ENCODE data around the gene HTR3A.
A peak's percentile ranks its signal among the peaks of the same experiment; 100 is the strongest.

HTR3A gene

DNA sequence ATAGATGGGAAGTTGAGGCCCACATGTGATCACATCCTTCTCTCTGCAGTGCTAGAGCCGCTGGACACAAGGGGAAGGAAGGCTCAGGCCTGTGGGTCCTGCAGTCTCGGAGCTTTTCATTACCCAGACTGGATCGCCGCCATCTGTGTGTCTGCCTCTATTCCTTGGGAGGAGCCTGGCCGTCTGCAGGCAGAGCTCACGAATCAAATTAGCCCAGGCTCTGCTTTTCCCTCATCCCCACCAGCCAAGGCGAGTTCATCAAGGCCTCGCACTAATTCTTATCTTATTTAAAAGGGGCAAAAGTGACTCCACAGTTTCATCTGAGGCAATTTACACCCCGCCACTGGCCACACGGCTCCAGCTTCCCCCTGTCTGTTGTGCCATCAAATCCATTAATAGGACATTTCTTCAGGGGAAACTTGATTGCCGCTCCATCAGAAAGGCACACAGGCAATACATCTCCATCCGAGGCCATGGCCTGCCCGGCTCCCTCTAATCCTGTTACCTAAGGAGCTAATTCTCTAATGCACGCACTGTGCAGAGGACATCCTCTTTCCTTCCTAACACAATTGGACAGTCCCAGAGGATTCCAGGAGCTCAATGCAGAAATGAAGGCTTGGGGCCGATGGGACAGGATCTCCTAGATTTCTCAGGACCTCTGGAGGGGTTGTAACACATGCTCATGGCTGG is 3.3 kb upstream of the HTR3A start:
- no peak for DNase-seq
- in situ Hi-C loops (cut with MboI; ENCODE audit: low pct_unique_long_range_greater_than_20kb, low sequenced_read_pairs): no loop called here

DNA sequence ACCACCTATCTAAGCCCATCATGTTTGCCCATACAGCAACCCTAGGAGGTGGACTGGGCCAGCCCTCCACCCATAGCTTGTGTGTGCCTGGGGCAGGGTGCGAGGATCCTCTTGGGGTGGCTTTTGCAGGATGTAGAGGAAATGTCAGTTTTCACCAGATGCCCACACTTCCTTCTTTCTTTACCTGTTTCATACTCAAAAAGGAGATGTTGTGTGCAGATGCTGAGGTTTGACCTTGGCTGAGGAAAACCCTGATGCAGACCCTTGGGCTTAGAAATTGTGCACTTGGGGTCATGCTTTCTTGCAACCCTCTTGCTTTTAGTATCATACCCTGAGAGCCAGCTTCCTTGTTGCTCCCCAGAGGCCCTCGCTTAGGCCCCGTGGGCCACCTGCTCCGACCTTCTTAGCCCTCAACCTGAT is 2.2 kb downstream of the HTR3A start:
- DNase-seq: no peak
- in situ Hi-C loops (cut with MboI; ENCODE audit: low pct_unique_long_range_greater_than_20kb, low sequenced_read_pairs): no loop called here

DNA sequence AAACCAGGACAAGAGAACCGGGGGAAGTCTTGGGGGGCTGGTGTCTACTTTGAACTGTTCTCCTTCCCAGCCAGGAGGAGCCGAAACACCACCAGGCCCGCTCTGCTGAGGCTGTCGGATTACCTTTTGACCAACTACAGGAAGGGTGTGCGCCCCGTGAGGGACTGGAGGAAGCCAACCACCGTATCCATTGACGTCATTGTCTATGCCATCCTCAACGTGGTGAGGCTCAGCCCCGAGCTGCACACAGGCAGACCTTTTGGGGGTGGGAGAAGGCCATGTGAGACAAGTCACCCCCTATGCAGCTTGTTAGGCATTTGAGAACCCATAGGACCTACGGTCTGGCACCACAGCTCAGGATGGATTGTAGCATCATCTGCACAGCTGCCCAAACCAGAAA is 2.8 kb downstream of the HTR3A start:
- in situ Hi-C loops (cut with MboI; ENCODE audit: low pct_unique_long_range_greater_than_20kb, low sequenced_read_pairs): no loop called here
- no peak for DNase-seq

DNA sequence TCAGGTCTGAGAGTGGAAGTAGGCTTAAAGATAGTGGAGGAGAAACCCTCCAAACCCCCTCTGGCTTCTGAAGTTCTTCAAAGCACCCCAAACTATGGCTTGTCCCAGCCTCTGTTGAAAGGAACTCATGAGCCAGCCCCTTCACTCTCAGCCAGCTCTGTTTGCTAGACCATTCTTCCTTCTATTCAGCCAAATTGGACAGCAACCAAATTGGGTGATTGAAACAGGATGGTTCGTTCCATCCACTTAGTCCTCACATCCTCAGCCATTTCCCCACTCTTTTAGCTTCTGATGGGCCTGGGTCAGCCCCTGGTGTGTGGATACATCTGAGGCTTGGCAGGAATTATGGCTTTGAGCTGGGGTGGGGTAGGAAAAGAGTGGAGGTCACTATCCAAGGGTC is 4.5 kb downstream of the HTR3A start:
- in situ Hi-C loops (cut with MboI; ENCODE audit: low pct_unique_long_range_greater_than_20kb, low sequenced_read_pairs): no loop called here
- no peak for DNase-seq

DNA sequence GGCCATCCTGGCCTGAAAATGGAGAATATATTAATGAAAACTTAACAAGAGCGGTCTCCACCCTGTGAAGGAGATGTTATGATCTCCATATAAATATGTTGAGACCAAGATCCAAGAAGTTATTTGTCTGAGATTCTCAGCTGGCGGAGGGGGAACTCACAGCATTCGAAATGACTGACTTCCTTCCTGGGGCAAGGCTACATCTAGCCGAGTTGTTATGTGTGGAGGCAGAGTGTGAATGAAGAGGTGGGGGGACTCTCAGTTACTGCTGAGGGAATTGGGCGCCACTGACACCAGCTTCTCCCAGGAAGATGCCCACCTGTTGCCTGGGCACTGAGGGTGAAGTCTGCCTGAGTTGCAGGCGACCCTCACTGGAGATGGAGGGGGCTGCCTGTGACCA is 5.9 kb downstream of the HTR3A start:
- no peak for DNase-seq
- in situ Hi-C loops (cut with MboI; ENCODE audit: low pct_unique_long_range_greater_than_20kb, low sequenced_read_pairs): no loop called here

DNA sequence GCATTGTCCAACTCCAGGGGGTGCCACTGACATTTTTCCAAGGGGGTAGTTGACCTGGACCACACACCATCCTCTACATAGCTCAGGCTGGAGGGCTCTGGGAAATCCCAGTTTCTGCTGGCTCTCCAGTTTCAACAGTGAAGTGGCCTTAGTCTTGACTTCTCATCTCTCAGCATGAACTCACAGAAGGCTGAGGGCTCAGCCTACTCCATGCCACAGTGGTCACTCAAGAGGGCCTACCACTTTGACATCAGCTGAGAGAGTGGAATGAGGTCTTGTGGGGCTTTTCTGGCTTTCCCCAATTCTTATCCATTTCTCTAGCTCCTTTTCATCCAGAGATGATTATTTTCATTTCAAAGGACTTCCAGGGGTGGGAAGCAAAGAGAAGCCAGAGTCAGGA is 7.4 kb downstream of the HTR3A start:
- in situ Hi-C loops (cut with MboI; ENCODE audit: low pct_unique_long_range_greater_than_20kb, low sequenced_read_pairs): no loop called here
- no peak for DNase-seq

DNA sequence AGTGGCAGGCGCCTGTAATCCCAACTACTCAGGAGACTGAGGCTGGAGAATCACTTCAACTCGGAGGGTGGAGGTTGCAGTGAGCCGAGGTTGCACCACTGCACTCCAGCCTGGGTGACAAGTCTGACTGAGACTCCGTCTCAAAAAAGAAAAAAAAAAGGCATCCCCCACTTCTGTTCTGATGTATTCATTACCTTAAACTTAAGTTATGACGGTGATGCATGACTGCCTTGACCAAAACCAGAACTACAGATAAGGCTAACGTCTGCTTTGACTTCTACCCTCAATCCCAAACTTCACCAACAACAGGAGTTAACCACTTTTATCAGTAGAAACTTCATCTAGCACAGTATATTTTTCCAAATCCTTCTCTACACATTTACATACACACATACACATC is 9.9 kb downstream of the HTR3A start:
- DNase-seq: no peak
- in situ Hi-C loops (cut with MboI; ENCODE audit: low pct_unique_long_range_greater_than_20kb, low sequenced_read_pairs): no loop called here

DNA sequence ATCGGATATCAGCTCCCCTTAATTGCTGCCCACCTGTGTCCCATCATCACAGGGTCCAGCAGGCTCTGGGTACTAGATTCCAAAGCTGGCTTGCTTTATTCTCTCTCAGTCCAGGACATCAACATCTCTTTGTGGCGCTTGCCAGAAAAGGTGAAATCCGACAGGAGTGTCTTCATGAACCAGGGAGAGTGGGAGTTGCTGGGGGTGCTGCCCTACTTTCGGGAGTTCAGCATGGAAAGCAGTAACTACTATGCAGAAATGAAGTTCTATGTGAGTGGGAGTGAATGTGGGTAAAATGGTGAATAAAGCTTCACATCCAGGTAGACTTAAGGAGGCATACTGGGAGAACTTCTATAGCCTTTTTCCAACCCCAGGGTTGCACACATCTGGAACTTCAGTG is 11.0 kb downstream of the HTR3A start:
- in situ Hi-C loops (cut with MboI; ENCODE audit: low pct_unique_long_range_greater_than_20kb, low sequenced_read_pairs): no loop called here
- DNase-seq: no peak

DNA sequence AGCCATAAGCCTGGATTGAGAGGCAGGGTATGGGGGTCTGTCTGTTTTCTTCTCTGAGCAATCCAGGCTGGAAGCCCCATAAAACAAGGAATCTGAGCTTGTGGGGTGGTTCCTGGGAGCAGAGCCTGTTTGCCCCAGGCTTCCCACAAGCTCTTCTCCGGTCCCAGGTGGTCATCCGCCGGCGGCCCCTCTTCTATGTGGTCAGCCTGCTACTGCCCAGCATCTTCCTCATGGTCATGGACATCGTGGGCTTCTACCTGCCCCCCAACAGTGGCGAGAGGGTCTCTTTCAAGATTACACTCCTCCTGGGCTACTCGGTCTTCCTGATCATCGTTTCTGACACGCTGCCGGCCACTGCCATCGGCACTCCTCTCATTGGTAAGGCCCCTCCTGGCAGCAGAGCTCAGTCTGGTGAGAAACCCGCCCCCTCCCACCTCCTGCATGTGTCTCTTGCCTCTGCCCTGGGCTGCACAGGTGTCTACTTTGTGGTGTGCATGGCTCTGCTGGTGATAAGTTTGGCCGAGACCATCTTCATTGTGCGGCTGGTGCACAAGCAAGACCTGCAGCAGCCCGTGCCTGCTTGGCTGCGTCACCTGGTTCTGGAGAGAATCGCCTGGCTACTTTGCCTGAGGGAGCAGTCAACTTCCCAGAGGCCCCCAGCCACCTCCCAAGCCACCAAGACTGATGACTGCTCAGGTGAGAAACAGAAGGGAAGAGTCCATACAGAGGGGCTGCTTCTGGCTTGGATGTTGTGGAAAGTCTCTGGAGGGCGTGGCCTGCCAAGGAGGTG is 11.6 kb downstream of the HTR3A start:
- DNase-seq: no peak
- in situ Hi-C loops (cut with MboI; ENCODE audit: low pct_unique_long_range_greater_than_20kb, low sequenced_read_pairs): no loop called here

DNA sequence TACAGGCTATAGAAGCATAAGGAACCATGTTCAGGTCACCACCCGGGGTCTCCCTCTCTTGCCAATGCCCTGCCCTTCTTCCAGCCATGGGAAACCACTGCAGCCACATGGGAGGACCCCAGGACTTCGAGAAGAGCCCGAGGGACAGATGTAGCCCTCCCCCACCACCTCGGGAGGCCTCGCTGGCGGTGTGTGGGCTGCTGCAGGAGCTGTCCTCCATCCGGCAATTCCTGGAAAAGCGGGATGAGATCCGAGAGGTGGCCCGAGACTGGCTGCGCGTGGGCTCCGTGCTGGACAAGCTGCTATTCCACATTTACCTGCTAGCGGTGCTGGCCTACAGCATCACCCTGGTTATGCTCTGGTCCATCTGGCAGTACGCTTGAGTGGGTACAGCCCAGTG is 14.5 kb downstream of the HTR3A start:
- no peak for DNase-seq
- in situ Hi-C loops (cut with MboI; ENCODE audit: low pct_unique_long_range_greater_than_20kb, low sequenced_read_pairs): no loop called here

DNA sequence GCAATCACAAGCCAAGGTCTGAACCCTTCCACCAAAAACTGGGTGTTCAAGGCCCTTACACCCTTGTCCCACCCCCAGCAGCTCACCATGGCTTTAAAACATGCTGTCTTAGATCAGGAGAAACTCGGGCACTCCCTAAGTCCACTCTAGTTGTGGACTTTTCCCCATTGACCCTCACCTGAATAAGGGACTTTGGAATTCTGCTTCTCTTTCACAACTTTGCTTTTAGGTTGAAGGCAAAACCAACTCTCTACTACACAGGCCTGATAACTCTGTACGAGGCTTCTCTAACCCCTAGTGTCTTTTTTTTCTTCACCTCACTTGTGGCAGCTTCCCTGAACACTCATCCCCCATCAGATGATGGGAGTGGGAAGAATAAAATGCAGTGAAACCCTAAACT is 15.0 kb downstream of the HTR3A start:
- in situ Hi-C loops (cut with MboI; ENCODE audit: low pct_unique_long_range_greater_than_20kb, low sequenced_read_pairs): no loop called here
- DNase-seq: no peak

DNA sequence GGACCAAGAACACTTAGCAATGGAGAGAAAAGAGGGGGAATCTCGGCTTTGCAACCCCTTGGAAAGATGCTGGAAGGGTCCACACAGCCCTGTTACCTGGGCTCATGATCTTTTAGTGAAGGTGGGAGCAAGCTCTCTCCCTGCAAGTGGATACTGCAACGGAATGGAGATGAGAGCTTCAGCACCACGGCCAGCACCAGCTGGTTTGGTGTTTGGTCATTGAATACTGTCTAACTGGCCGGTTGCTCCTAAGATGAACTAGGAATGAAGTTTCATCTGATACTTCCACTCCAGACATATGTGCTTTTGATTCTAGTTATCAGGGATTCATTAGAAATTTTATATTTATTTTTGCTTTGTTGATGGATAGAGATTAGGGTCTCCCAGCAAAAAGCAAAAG is 16.3 kb downstream of the HTR3A start:
- in situ Hi-C loops (cut with MboI; ENCODE audit: low pct_unique_long_range_greater_than_20kb, low sequenced_read_pairs): no loop called here
- peak; percentile 25 for DNase-seq

DNA sequence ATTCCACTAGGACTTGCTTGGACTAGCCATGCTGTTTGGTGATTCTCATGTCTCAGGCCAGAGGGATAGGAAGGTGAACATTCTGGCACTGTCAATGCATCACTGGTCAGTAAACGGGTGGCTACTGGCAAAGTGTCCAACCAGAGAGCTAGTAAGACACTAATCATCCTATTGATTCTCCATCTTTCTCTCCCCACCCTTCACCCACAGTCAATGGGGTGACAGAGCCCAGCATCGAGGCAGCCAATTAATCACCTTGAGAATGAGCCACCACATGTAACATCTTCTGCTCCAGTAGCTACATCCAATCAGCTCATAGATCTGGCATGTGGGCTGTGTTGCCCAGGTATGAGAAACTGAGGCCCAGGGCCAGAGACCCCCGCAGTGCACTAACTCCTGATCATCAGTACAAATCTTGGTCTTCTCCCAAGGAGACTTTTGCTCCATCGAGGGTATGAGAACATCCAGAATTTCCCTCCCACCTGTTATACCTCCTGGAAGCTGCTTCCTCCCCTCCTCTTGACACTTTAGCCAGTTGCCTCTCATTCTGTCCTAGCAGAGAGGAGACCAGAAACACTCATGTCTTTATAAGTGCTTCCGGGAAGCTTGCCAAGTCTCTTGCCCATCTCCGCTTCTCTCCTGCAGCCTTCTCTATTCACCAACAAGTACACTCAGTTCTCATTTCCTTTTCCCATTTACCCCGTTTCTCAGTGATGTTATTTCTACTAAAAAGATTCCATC is 17.0 kb downstream of the HTR3A start:
- in situ Hi-C loops (cut with MboI; ENCODE audit: low pct_unique_long_range_greater_than_20kb, low sequenced_read_pairs): no loop called here
- no peak for DNase-seq

DNA sequence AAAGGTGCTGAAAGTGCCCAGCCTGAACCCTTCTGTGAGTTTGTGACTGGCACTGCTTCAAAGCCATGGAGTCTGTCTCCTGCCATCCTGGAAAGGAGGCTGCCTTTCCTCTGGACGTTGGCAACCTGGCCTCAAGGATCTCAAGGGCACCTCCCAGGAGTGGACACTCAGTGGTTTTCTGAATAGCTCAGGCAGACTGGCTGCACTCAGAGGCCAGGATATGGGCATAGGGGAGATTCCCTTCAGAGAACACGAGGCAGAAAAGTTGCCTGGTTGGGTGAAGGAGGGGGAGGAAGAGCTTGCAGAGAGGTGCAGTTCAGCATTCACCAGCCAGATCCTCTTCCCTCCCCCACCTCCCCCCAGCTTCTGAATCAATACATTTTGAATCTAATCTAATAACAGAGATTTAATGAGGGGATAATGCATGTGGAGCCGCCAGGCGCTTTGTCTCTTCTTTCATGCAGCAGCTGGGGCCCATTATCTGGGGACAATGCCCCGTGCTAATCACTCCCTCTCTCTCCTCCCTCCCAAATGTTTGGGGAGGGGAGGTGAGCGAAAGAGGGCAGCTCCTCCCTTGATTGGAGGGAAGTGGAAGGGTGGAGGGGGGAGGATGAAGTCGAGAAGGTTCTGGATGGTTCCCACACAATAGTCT is 17.7 kb downstream of the HTR3A start:
- DNase-seq: no peak
- in situ Hi-C loops (cut with MboI; ENCODE audit: low pct_unique_long_range_greater_than_20kb, low sequenced_read_pairs): no loop called here

DNA sequence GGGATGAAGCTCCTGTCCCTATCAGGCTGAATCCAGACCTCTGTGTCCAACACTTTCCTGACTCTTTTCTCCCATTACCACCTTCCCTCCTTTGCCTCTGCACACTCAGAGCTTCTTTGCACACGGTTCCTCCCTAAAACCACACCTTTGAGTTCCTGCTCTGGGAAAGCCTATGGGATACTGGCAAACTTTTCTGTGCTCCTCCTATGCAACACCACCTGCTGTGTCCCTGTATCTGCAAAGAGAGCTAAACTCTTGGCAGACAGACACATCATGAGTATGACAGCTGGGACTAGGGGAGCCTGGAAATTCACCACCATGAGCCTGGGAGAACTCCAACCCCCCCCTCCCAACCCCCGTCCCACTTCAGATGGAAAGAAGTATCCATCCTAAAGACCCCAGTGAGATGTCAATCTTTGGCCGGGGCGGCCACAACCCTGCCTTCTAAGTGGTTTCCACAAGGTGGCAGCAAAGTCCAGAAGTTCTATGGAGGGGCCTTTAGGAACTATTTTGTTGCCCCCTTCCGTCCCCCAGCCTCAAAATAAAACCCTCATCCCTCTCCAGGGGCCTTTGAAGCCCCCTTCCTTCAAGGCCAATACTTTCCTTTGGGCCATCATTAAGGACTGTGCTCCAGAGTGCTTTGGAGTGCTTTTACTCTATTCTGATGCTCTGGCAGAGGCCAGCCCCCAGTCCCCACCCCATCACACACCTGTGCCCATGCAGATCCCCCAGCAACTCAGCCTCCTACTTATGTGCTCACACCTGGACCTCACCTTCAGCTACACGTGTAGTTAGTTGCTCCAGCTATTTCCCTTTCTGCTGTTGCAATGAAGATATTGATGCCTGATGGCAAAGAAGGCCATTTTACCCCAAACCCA is 19.4 kb downstream of the HTR3A start:
- DNase-seq: peak; percentile 23
- in situ Hi-C loops (cut with MboI; ENCODE audit: low pct_unique_long_range_greater_than_20kb, low sequenced_read_pairs): no loop called here

DNA sequence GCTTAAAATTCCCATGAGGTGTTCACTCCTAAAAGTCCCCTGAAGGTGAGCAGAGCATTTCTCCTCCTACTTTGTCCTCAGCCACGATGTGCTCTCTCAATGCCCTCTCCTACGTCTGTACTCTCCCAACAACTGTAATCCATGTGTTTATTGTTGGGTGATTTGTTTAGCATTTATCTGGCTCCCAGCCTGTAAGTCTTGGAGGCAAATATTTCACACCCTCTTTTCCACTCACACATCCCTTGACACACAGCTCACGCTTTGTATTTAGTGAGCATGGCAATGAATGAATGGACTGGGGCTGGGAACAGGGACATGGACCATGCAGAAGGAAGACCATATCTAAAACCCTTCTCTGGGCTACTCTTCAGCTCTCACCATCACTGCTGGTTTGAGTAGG is 22.6 kb downstream of the HTR3A start:
- in situ Hi-C loops (cut with MboI; ENCODE audit: low pct_unique_long_range_greater_than_20kb, low sequenced_read_pairs): no loop called here
- no peak for DNase-seq

DNA sequence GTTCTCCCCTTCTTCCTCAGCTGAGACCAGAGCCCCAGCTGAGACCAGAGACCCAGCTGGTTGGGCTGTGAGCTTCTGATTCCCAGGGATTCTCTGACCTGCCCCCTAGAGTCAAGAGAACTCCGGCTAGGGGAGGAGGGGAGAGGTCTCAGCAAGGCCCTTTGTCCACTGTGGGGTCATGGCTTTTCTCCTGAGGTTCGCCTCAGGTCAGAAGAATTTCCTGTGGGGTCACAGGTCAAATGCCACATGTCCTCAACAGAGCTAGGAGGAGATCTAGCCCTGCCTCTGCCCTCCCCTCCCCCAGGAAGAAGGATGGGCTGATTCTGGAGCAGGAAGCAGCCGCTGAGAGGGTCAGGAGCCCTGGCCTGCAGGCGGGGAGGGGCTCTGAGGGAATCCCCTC is 23.7 kb downstream of the HTR3A start:
- DNase-seq: no peak
- in situ Hi-C loops (cut with MboI; ENCODE audit: low pct_unique_long_range_greater_than_20kb, low sequenced_read_pairs): no loop called here

DNA sequence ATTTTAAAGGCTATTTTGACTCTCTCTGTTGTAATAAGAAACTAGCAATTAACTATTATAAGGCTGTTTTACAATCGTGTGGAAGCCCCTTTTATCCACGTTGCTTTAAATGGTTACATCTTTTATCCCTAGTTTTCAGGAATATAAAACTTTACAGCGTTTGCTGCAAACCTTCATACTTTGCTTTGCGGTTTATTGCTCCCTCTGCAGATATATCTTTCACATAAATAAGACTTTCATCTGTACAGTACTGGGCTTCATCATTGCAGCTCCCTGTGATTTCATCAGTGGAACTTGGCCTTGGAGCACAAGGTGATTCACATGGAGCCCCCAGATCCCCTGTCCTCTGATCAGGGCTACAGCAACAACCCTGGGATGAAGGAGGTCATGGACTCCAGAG is 25.6 kb downstream of the HTR3A start:
- in situ Hi-C loops (cut with MboI; ENCODE audit: low pct_unique_long_range_greater_than_20kb, low sequenced_read_pairs): no loop called here

DNA sequence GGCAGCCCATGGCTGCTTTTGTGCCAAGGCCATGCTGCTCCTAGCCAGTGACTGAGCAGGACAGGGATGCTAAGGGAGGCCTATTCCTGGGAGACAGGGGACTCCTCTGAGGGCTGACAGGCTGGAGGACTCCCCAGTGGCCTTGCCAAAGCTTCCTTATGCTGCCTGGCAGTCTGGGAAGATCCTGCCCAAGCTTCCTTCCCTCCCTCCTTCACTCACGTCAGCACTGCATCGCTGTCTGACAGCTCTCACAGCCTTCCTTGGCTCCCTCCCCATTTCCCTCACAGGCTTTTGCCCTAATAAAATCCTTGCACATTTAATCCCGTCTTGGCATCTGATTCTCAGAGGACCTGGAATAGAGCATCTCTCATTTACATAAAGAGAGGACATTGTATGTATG is 26.5 kb downstream of the HTR3A start:
- DNase-seq: no peak
- in situ Hi-C loops (cut with MboI; ENCODE audit: low pct_unique_long_range_greater_than_20kb, low sequenced_read_pairs): no loop called here

More for the DNA sequence above, 25.6 kb downstream of the HTR3A start:
- no peak for DNase-seq

Measured in KBM-7 (cell line).